Measurements from ENCODE around the gene CDC25A.
"Not testable (repeated sequence)": the region's sequence is repeated elsewhere in the genome, so short reads cannot be mapped to it uniquely, and the experiment has no call there.

The CDC25A gene

GRCh38 chr3:48140936-48141603 lies 47.1 kb downstream of the CDC25A start:
- DNase-seq = no peak

- no peak for DNase-seq
These were observed 47.9 kb downstream of the CDC25A start for GRCh38 chr3:48140336-48140757.

- DNase-seq = no peak
These were observed 50.7 kb downstream of the CDC25A start for GRCh38 chr3:48137425-48137999.

GRCh38 chr3:48135552-48136495 lies 52.4 kb downstream of the CDC25A start:
- no peak for DNase-seq

- no peak for DNase-seq
These were observed 57.8 kb downstream of the CDC25A start for GRCh38 chr3:48130321-48130904.

GRCh38 chr3:48129921-48130320 lies 58.3 kb downstream of the CDC25A start:
- no peak for DNase-seq

GRCh38 chr3:48128774-48129173 lies 59.4 kb downstream of the CDC25A start:
- DNase-seq = no peak

GRCh38 chr3:48125886-48126622 lies 62.2 kb downstream of the CDC25A start:
- DNase-seq = no peak

GRCh38 chr3:48125013-48125705 lies 63.1 kb downstream of the CDC25A start:
- DNase-seq = no peak

- no peak for DNase-seq
These were observed 64.9 kb downstream of the CDC25A start for GRCh38 chr3:48123346-48123745.

- no peak for DNase-seq
These were observed 65.7 kb downstream of the CDC25A start for GRCh38 chr3:48122504-48122903.

- no peak for DNase-seq
These were observed 68.0 kb downstream of the CDC25A start for GRCh38 chr3:48120223-48120622.

GRCh38 chr3:48119505-48120193 lies 68.6 kb downstream of the CDC25A start:
- no peak for DNase-seq

GRCh38 chr3:48118928-48119327 lies 69.3 kb downstream of the CDC25A start:
- DNase-seq = no peak

- no peak for DNase-seq
These were observed 69.9 kb downstream of the CDC25A start for GRCh38 chr3:48118322-48118721.

- no peak for DNase-seq
These were observed 75.4 kb downstream of the CDC25A start for GRCh38 chr3:48112813-48113212.

GRCh38 chr3:48112108-48112791 lies 76.0 kb downstream of the CDC25A start:
- not testable (repeated sequence) for DNase-seq

- no peak for DNase-seq
These were observed 77.8 kb downstream of the CDC25A start for GRCh38 chr3:48110463-48110862.

GRCh38 chr3:48107227-48107626 lies 81.0 kb downstream of the CDC25A start:
- no peak for DNase-seq

All from activated CD4-positive, CD25-positive, alpha-beta regulatory T cell treated with anti-CD3 and anti-CD28 coated beads, Interleukin-2, amount 50 U/mL, for 72 hours (primary cell).